Neural cell (in vitro differentiated cells): Measurements from ENCODE around the gene BACE1-AS. TPM values are rescaled to one million over a fixed set of nuclear protein-coding genes. Genes with fewer than 3 reads are reported as not detected.

Experiments
- H2AFZ ChIP-seq: fragments of 200-600, 300-800 bp; sonication (generic), shearing (Covaris generic); 2 replicates; pipeline ENCODE4 v1.6.0; 2014; ENCODE audit warnings: low read depth, mild to moderate bottlenecking, antibody characterized with exemption, low read length, moderate library complexity
- H3F3A ChIP-seq: fragments of 200-600 bp; shearing (Covaris generic); 2 replicates; pipeline ENCODE4 v1.6.1; 2016; ENCODE audit warnings: mild to moderate bottlenecking, moderate library complexity, mixed read lengths, antibody characterized with exemption, low read length; ENCODE audit not compliant: insufficient read depth, poor library complexity, severe bottlenecking
- H3K27ac ChIP-seq: fragments of 200-600, 300-800 bp; sonication (generic), shearing (Covaris generic); 2 replicates; pipeline ENCODE4 v1.5.1; 2014; ENCODE audit warnings: mild to moderate bottlenecking, low read length, moderate library complexity
- H3K27me3 ChIP-seq: fragments of 300-800, 200-600 bp; sonication (generic), shearing (Covaris generic); 2 replicates; pipeline ENCODE4 v1.6.0; 2014; ENCODE audit warnings: mild to moderate bottlenecking, low read depth, low read length, moderate library complexity; ENCODE audit not compliant: insufficient read depth
- H3K36me3 ChIP-seq: fragments of 300-800, 200-600 bp; sonication (generic), shearing (Covaris generic); 2 replicates; pipeline ENCODE4 v1.5.1; 2014; ENCODE audit warnings: mild to moderate bottlenecking, antibody characterized with exemption, low read length, moderate library complexity; ENCODE audit not compliant: insufficient read depth
- H3K4me2 ChIP-seq: fragments of 300-800, 200-600 bp; sonication (generic), shearing (Covaris generic); 2 replicates; pipeline ENCODE4 v1.6.0; 2014; ENCODE audit warnings: mild to moderate bottlenecking, low read length
- H3K4me3 ChIP-seq: fragments of 300-800, 200-600 bp; sonication (generic), shearing (Covaris generic); 2 replicates; pipeline ENCODE4 v1.5.1; 2014; ENCODE audit warnings: mild to moderate bottlenecking, low read length, moderate library complexity
- H3K79me2 ChIP-seq: fragments of 200-600 bp; shearing (Covaris generic); replicated peaks from 2 replicates; pipeline ENCODE4 v1.6.0; 2014; ENCODE audit warnings: mild to moderate bottlenecking, low read length, moderate library complexity; ENCODE audit not compliant: insufficient read depth
- H3K9ac ChIP-seq: fragments of 300-800, 200-600 bp; sonication (generic), shearing (Covaris generic); 2 replicates; pipeline ENCODE4 v1.6.1; 2016; ENCODE audit warnings: mild to moderate bottlenecking, low read length, mixed read lengths
- H3K9me2 ChIP-seq: fragments of 200-600 bp; shearing (Covaris generic); 2 replicates; pipeline ENCODE4 v1.6.1; 2016; ENCODE audit warnings: mild to moderate bottlenecking, low read length, mixed read lengths; ENCODE audit not compliant: insufficient read depth
- H3K9me3 ChIP-seq: fragments of 200-600, 300-800 bp; sonication (generic), shearing (Covaris generic); 2 replicates; pipeline ENCODE4 v1.6.1; 2016; ENCODE audit warnings: mild to moderate bottlenecking, mixed run types, low read length, moderate library complexity, mixed read lengths
- H4K20me1 ChIP-seq: fragments of 200-600 bp; shearing (Covaris generic); 2 replicates; pipeline ENCODE4 v1.6.1; 2016; ENCODE audit warnings: mild to moderate bottlenecking, mixed run types; ENCODE audit not compliant: insufficient read depth
- CTCF ChIP-seq: fragments of 450-650 bp; IDR thresholded peaks from 2 replicates; pipeline ENCODE4 v1.5.1; 2014; ENCODE audit warnings: antibody characterized with exemption, mild to moderate bottlenecking, moderate library complexity; ENCODE audit not compliant: poor library complexity, severe bottlenecking
- EP300 ChIP-seq: fragments of 450-650 bp; conservative IDR thresholded peaks from 2 replicates; pipeline ENCODE4 v1.6.1; 2014; ENCODE audit warnings: antibody characterized with exemption, mild to moderate bottlenecking, moderate library complexity; ENCODE audit not compliant: poor library complexity, severe bottlenecking
- EZH2 ChIP-seq: fragments of 200-600, 300-800 bp; shearing (Covaris generic), sonication (generic); IDR thresholded peaks from 2 replicates; pipeline ENCODE4 v1.6.1; 2014; ENCODE audit warnings: antibody characterized with exemption, low read length, borderline replicate concordance, mild to moderate bottlenecking; ENCODE audit not compliant: insufficient read depth, poor library complexity, severe bottlenecking
- MXI1 ChIP-seq: fragments of 450-650 bp; conservative IDR thresholded peaks from 2 replicates; pipeline ENCODE4 v1.6.1; 2014; ENCODE audit warnings: antibody characterized with exemption, mild to moderate bottlenecking; ENCODE audit not compliant: poor library complexity, severe bottlenecking
- POLR2AphosphoS5 ChIP-seq: IDR thresholded peaks from 2 replicates; pipeline ENCODE4 v1.6.1; 2012
- RAD21 ChIP-seq: fragments of 450-650 bp; conservative IDR thresholded peaks from 2 replicates; pipeline ENCODE4 v1.6.1; 2014; ENCODE audit warnings: antibody characterized with exemption, mild to moderate bottlenecking, moderate library complexity
- REST ChIP-seq: IDR thresholded peaks from 2 replicates; pipeline ENCODE4 v1.6.1; 2012; ENCODE audit warnings: borderline replicate concordance
- SMC3 ChIP-seq: fragments of 450-650 bp; conservative IDR thresholded peaks from 2 replicates; pipeline ENCODE4 v1.6.1; 2014; ENCODE audit warnings: antibody characterized with exemption, mild to moderate bottlenecking, moderate library complexity; ENCODE audit not compliant: poor library complexity
- TAF1 ChIP-seq: IDR thresholded peaks from 2 replicates; pipeline ENCODE4 v1.6.1; 2012; ENCODE audit warnings: low read depth
- polyA plus RNA-seq: library from polyadenylated mRNA; depleted of rRNA; stranded (reverse); fragments of >200 nt; gene quantifications from 2 replicates; pipeline ENCODE4 v1.2.3, GENCODE V29; 2014

Gene BACE1-AS
- polyA plus RNA-seq, 1 donor from 2014 or later = 3.8 TPM

GRCh38 chr11:117282956-117283355 lies 8.2 kb upstream of the BACE1-AS start:
- Histone ChIP-seq H3K4me2 (no peak overlapping the region), H3K9me2 (no peaks in the 10 kb centered on the region), H3K79me2 (no peaks in the 10 kb centered on the region), H3K9ac (no peak overlapping the region), H3F3A (no peaks in the 10 kb centered on the region), H3K27ac (no peak overlapping the region), H2AFZ (no peak overlapping the region), H3K36me3 (peaks cover 3% of the 10 kb centered on the region), H4K20me1 (no peaks in the 10 kb centered on the region), H3K4me3 (no peak overlapping the region), H3K9me3 (no peaks in the 10 kb centered on the region), H3K27me3 (no peaks in the 10 kb centered on the region)
- TF ChIP-seq MXI1 (no peak), SMC3 (no peak), REST (no peak), POLR2AphosphoS5 (no peak), TAF1 (no peak), CTCF (no peak), EP300 (no peak), EZH2 (no peak), RAD21 (no peak)

GRCh38 chr11:117284053-117284452 lies 7.1 kb upstream of the BACE1-AS start:
- H3K9me3 ChIP-seq = no peaks in the 10 kb centered on the region
- no peak overlapping the region for H3K4me3 ChIP-seq
- H3K79me2 ChIP-seq = no peaks in the 10 kb centered on the region
- H2AFZ ChIP-seq = no peak overlapping the region
- H4K20me1 ChIP-seq = no peaks in the 10 kb centered on the region
- peaks cover 3% of the 10 kb centered on the region for H3K36me3 ChIP-seq
- H3K9ac ChIP-seq = no peak overlapping the region
- H3F3A ChIP-seq = no peaks in the 10 kb centered on the region
- no peak overlapping the region for H3K4me2 ChIP-seq
- no peaks in the 10 kb centered on the region for H3K9me2 ChIP-seq
- no peaks in the 10 kb centered on the region for H3K27me3 ChIP-seq
- H3K27ac ChIP-seq = no peak overlapping the region
- TF ChIP-seq REST = no peak
- TF ChIP-seq TAF1 = no peak
- TF ChIP-seq RAD21 = no peak
- TF ChIP-seq POLR2AphosphoS5 = no peak
- no peak for TF ChIP-seq EP300
- TF ChIP-seq CTCF = no peak
- no peak for TF ChIP-seq MXI1
- TF ChIP-seq EZH2 = no peak
- no peak for TF ChIP-seq SMC3
